Urinary bladder (tissue), 4 donors: ENCODE measurements around the gene SORCS1. TPM values are rescaled to one million over a fixed set of nuclear protein-coding genes. Genes with fewer than 3 reads are reported as not detected.

Source experiments
- DNase-seq: peaks from one replicate; pipeline ENCODE4 v3.0.0-alpha.2; 2015; ENCODE audit errors: extremely low spot score
- H3K27ac ChIP-seq: one replicate; pipeline ENCODE4 v1.5.1; 2013; ENCODE audit warnings: low read depth, mild to moderate bottlenecking, moderate library complexity
- H3K36me3 ChIP-seq: one replicate; pipeline ENCODE4 v1.6.1; 2013; ENCODE audit warnings: mild to moderate bottlenecking, moderate library complexity; ENCODE audit not compliant: insufficient read depth
- H3K4me1 ChIP-seq: one replicate; pipeline ENCODE4 v1.6.1; 2013; ENCODE audit warnings: mild to moderate bottlenecking, moderate library complexity; ENCODE audit not compliant: insufficient read depth
- H3K4me3 ChIP-seq: one replicate; pipeline ENCODE4 v1.5.1; 2013; ENCODE audit warnings: low read depth, low read length
- WGBS: extraction: QIAGEN DNeasy Blood & Tissue Kit; methylation state at CpG from one replicate; pipeline ENCODE4 v1.1.7; 2013; 5-methylcytosine and 5-hydroxymethylcytosine counted together
- polyA plus RNA-seq: library from polyadenylated mRNA; stranded (reverse); fragments of 200-250 nt; gene quantifications from one replicate; pipeline ENCODE4 v1.2.3, GENCODE V29; 2013
- total RNA-seq: library from RNA; depleted of rRNA; stranded (reverse); fragments of >200 nt; gene quantifications from one replicate; pipeline ENCODE4 v1.2.3, GENCODE V29; 2014
- donor health status: healthy with polysubstance abuse.
- donor health status: healthy.

The SORCS1 gene
- total and polyA plus RNA-seq, 2 donors = 9.3 to 14.8 TPM

DNA sequence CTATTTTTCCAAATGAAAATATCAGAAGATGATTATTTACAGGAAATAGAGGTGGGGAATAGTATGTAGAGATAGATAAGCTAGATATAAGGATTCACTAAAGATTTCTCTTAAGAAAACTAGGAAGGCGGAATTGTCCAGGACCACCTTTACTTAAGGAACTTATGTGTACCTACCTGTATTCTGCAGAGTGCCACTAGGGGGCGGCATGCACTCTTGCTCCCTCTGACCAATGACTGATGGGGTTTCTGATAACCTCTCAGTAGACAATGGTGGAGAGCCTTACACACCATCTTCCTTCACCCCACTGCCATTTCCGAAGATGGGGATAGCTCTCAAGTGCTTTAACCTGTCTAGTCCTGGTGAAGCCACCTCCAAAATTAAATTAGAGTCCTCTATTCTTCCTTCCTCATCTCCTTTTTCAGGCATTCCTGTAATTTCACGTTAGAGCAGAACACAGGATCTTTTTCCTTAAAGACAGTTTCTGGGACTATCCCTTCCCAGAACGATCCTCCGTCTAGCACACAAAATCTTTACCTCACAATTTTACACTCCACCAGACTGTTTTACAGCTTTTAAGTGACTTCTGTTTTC is 453.1 kb downstream of the SORCS1 start:
- Histone ChIP-seq H3K36me3 (no peaks in the 10 kb centered on the region), H3K27ac (no peak overlapping the region), H3K4me3 (no peak overlapping the region), H3K4me1 (no peaks in the 10 kb centered on the region)
- 83% methylated on average over 6 of the region's 6 CpGs for WGBS
- no peak for DNase-seq

DNA sequence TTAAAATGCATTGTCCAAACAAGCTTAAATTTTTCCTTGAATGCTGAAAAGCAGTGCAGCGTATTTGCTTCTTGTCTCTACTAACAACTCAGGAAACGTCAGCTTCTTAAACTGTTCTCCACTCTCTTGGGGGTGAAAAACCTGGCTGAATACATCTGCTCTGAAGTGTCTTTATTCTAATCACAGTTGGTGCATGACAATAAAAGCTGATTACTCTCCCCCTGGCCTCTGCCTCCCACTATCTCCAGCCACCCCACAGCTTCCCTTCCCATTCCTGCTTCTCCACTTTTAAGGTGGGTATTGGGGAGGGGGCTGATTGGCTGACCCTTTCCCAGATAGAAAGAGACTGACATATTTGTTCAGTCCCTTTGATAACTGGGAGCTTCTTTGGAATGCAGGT is 456.0 kb downstream of the SORCS1 start:
- Histone ChIP-seq H3K36me3 (no peaks in the 10 kb centered on the region), H3K4me1 (no peaks in the 10 kb centered on the region), H3K4me3 (no peak overlapping the region), H3K27ac (no peak overlapping the region)
- WGBS = 78% methylated on average over 2 of the region's 2 CpGs
- no peak for DNase-seq

DNA sequence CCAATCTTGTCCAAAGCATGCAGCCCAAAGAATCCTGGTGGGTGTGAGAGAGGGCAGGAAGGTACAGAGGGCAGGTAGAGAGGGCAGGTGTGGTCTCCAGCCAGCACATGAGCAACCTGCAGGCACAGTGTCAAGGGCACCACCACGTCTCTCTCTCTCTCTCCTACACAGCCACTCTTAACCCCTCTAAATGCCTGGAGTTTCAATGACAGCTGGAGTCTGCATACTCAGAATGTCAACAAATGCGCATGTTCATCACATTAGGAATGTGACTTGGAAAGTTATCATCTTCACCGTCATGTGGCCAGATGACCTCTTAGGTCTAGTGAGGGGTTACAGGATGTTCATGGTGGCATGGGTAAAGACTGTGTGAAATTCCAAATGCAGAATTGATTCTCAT is 456.8 kb downstream of the SORCS1 start:
- Histone ChIP-seq H3K36me3 (no peaks in the 10 kb centered on the region), H3K27ac (no peak overlapping the region), H3K4me1 (no peaks in the 10 kb centered on the region), H3K4me3 (no peak overlapping the region)
- DNase-seq = no peak
- WGBS = 68% methylated on average over 3 of the region's 3 CpGs

DNA sequence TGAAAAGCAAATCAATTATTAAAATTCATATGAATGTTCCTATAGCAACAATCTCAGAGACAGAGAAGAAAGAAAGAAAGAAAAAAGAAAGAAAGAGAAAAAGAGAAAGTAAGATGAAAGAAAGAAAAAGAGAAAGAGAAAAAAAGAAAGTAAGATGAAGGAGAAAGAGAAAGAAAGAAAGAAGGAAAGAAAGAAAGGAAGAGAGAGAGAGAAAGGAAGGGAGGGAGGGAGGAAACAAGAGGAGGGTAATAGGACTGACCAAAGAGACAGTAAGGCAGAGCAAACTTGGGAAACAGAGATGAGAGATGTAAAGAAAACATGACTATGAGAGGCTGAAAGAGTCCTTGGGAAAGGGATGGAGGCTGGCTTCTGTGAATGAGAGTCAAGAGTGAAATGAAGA is 458.4 kb downstream of the SORCS1 start:
- Histone ChIP-seq H3K36me3 (no peaks in the 10 kb centered on the region), H3K4me3 (no peak overlapping the region), H3K27ac (no peak overlapping the region), H3K4me1 (no peaks in the 10 kb centered on the region)
- no peak for DNase-seq

DNA sequence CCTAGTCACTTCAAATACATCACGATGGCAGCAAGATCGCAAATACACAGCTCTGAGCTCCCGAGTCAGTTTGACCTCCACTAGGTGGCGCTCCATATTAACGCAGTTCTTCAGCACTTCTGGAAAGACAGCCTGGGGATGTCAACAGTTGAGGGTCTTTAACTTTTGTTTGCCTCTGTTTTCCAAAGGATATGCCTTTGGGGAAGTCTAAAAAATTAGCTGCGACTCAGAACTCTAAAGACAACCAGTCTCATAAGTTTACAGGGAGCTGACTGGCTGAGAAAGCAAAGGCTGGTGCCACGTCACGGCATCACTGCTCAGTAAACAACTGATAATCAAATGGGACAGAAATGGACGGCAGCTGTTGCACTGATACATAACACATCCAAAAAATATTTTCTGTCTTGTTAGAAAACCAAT is 458.8 kb downstream of the SORCS1 start:
- 9% methylated on average over 9 of the region's 9 CpGs for WGBS
- peak; percentile 69 for DNase-seq
- Histone ChIP-seq H3K36me3 (no peaks in the 10 kb centered on the region), H3K4me3 (peak overlapping the region; percentile 20), H3K27ac (no peak overlapping the region), H3K4me1 (no peaks in the 10 kb centered on the region)

DNA sequence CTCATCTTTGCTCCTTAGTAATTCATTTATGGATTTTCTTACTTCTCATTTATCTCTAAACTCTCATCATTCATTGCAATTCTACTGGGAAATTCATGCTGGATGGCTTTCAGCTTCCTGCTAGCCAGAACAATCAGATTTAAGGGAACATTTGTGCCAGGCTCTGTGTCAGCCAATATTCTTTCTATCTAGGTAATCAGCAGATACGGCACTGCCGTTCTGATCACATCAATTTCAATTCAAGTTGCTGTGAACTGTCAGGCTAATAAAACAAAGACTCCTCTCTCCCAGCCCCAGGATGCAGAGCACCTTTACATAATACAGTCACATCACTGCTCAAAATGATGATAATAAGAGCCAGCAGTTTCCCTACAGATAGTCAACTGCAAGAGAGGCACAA is 468.3 kb downstream of the SORCS1 start:
- Histone ChIP-seq H3K4me3 (no peak overlapping the region), H3K4me1 (no peaks in the 10 kb centered on the region), H3K27ac (no peak overlapping the region), H3K36me3 (no peaks in the 10 kb centered on the region)
- 78% methylated on average over 2 of the region's 2 CpGs for WGBS
- DNase-seq = no peak

DNA sequence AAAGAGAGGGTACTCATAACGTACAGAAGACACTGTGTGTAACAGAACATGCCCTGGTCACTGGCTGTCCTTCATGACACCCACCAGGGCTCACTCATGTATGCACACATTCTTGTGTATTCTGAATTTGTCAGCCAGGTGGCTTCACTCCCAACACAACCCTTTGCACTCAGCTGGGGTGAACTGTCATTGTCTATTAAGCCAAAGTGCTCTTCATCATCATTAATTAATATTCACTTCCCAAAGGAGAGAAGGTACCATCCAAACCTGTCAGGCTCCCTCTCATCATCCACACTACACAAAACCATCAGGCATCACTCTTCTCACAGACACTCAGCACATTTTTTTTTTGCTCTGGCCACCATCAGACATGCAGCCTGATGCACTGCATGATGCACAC is 469.8 kb downstream of the SORCS1 start:
- Histone ChIP-seq H3K27ac (no peak overlapping the region), H3K36me3 (no peaks in the 10 kb centered on the region), H3K4me3 (no peak overlapping the region), H3K4me1 (no peaks in the 10 kb centered on the region)
- 82% methylated on average over 1 of the region's 1 CpG for WGBS
- no peak for DNase-seq

DNA sequence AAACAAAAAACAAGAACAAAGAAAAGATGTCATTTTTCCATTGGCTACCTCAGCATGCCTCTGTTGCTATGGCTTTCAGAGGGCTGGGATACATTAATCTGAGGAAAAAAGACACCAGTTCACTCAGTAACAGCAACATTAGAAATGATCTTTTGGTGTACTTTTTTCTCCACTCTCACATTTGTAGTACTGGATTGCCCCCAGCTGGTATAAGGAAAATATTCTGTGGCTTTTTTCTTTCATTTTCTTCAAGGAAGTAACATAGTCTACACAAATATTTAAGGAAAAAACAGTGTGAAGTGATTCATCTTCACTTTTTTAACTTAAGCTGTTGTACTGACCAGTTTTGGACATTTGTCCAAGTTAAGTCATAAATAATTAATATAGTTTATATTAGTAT is 482.3 kb downstream of the SORCS1 start:
- Histone ChIP-seq H3K27ac (no peak overlapping the region), H3K4me1 (no peaks in the 10 kb centered on the region), H3K36me3 (no peaks in the 10 kb centered on the region), H3K4me3 (no peak overlapping the region)
- DNase-seq = no peak

DNA sequence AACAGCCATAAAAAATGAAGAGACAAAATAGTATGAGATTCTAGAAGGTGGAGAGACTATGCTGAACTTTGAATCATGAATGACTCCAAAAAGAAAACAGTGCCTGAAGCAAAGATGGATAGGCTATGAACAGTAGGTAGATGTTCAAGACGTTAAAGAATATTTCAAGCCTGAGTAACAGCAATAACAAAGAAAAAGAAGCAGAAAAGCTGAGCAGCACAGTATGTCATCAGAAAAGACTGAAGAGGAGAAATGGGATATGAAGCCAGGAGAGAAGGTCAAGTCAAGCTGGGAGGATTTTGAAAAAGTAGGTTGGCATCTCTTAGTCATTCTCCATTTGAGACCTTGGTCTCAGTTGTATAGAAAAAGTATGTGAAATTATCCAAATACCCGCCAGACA is 484.4 kb downstream of the SORCS1 start:
- Histone ChIP-seq H3K4me1 (no peaks in the 10 kb centered on the region), H3K4me3 (no peak overlapping the region), H3K27ac (no peak overlapping the region), H3K36me3 (no peaks in the 10 kb centered on the region)
- WGBS = 80% methylated on average over 2 of the region's 2 CpGs
- no peak for DNase-seq

DNA sequence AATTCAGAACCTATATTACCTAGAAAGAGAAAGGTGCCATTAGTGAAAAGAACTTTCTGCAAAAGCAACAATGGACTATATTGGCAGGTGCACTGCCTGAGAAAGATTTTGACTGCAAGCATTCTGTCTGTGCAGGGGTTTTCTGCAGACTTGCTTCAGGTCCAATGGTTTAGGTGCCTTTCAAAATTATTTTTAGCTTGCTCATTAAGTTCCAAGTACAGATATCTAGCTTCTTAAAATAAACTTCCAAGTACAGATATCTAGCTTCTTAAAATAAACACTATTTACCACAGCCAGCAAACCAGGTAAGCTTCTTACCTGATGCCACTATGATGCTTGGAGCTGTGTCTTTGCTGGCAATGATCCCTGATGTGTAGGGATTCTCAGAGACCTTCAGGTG is 485.2 kb downstream of the SORCS1 start:
- no peak overlapping the region for H3K4me3 ChIP-seq

DNA sequence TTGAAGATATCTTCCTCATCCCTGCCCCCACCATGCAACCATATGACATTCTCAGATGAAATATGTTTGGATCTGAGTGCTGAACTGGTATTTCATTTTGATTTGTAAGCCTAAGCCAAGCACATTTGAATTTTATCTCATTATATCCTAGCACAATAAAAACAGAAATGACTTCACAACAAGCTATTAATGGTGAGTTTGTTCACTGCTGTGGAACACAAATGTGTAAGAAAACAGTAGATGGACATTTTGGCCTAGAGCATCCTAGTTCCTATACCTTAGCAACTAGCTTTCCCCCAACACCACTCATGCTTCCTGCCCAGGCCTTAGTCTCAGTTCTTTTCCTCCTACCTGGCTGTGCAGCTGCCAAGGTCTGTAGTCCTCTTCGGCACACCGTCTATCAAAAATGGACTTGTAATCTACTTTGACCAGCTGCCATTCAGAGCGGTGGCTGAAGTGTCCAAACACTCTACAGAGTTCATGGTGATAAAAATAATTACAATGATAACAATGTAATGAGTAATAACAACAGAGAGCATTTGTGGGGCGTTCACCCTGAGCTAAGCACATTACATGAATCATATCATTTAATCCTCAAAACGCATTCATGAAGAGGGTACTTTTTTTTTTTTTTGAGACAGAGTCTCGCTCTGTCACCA is 491.9 kb downstream of the SORCS1 start:
- Histone ChIP-seq H3K27ac (no peak overlapping the region), H3K4me3 (no peak overlapping the region), H3K36me3 (no peaks in the 10 kb centered on the region), H3K4me1 (no peaks in the 10 kb centered on the region)
- WGBS = 90% methylated on average over 6 of the region's 6 CpGs
- no peak for DNase-seq

More for the DNA sequence above, 485.2 kb downstream of the SORCS1 start:
- no peaks in the 10 kb centered on the region for H3K36me3 ChIP-seq
- DNase-seq = no peak
- no peaks in the 10 kb centered on the region for H3K4me1 ChIP-seq
- no peak overlapping the region for H3K27ac ChIP-seq

DNA sequence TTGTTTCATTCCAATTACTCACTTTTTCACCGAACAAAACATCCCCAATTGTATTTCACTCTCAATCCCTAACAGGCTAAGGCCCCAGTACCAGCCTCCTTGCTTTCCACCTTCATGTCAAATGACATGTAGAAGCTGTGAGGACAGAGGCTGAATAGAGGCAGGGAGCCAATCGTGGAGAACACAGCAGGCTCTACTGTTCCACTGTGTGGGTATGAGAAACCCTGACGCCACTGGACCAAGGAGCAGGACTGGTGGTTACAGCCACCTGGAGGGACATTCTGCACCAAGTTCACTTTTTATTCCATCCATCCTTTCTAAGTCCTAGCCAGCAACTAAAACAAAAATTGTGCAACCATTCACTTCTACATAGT is 502.8 kb downstream of the SORCS1 start:
- 83% methylated on average over 3 of the region's 3 CpGs for WGBS
- no peak for DNase-seq
- H3K4me3 ChIP-seq = no peak overlapping the region
- H3K27ac ChIP-seq = no peak overlapping the region
- H3K36me3 ChIP-seq = no peaks in the 10 kb centered on the region
- no peaks in the 10 kb centered on the region for H3K4me1 ChIP-seq

DNA sequence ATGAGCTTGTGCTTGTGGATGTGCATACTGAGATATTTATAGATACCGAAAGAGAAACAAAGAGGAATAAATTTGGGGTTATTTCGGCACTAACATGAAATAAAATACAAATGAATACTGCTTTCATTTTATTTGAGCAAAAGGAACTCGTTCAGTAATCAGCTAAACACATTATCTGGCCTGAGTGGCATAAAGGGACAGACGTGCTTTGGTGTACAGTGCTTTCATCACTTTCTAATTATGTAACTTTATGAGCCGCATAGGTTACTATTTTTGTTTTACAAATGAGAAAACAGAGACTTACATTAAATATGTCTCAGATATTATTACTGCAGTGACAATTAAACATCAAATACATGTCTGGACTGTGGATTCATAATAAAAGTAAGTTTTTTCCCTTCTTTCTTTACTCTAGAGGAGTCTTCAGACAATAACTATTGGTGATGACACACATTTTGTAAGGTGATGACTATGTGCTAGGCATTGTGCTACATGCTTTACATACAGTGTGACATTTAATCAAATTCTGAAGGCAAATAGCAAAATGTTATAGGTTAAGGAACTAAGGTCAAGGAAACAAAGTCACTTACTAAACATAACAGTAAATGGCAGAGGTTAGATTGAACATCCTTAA is 503.3 kb downstream of the SORCS1 start:
- H3K27ac ChIP-seq = no peak overlapping the region
- H3K4me1 ChIP-seq = no peaks in the 10 kb centered on the region
- DNase-seq = no peak
- 42% methylated on average over 5 of the region's 5 CpGs for WGBS
- H3K36me3 ChIP-seq = no peaks in the 10 kb centered on the region
- no peak overlapping the region for H3K4me3 ChIP-seq

DNA sequence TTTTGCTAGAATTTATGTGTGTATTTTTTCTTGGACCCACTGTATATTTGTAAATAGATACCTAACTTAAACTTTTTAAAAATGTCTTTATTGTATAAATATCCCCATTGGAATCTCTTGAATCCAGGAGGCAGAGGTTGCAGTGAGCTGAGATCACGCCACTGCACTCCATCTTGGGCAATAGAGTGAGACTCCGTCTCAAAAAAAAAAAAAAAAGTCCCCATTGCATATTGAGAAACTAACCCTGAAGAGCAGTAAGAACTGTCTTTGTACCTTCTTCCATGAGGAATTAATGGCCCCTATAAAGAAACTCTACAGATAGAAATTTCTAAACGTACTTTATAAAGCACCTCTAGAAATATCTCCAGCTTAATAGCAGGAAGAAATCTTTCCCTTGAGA is 504.0 kb downstream of the SORCS1 start:
- DNase-seq = no peak
- WGBS = 39% methylated on average over 3 of the region's 3 CpGs
- no peaks in the 10 kb centered on the region for H3K36me3 ChIP-seq
- H3K4me3 ChIP-seq = no peak overlapping the region
- H3K4me1 ChIP-seq = no peaks in the 10 kb centered on the region
- H3K27ac ChIP-seq = no peak overlapping the region
